ENCODE results near the gene NFATC1. TPM values are rescaled to one million over a fixed set of nuclear protein-coding genes. Genes with fewer than 3 reads are reported as not detected.

NFATC1 gene
- total and polyA plus RNA-seq, 2 experiments from 2014 or later, result 7.5 to 9.8 TPM

DNA sequence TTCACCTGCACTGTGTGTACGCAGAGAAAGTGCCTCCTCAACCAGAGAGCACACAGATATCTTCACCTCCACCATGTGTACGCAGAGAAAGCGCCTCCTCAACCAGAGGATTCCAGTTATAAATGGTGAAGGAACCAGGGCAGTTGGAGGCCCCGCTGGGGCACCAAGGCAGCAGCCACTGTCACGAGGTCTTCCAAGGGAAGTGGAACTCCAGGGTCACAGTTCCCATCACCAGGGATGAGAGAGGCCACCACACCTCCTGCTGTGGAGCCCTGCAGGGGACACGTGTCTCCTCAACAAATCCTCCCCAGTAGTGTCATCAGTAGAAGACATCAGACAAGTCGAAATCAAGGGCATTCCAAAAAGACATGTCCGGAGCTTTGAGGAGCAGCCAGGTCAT lies 28.2 kb upstream of the NFATC1 start:
- whole genome bisulfite sequencing, 2 experiments (ENCODE audit: low coverage in 1 of 2, low lambda C conversion rate in 2 of 2, missing lambda C conversion rate in 2 of 2), result 94 to 99% methylated on average over 7 to 8 of the region's 8 CpGs
- in situ Hi-C loops (cut with MboI), result no loop called here
- DNase-seq, result no peak

DNA sequence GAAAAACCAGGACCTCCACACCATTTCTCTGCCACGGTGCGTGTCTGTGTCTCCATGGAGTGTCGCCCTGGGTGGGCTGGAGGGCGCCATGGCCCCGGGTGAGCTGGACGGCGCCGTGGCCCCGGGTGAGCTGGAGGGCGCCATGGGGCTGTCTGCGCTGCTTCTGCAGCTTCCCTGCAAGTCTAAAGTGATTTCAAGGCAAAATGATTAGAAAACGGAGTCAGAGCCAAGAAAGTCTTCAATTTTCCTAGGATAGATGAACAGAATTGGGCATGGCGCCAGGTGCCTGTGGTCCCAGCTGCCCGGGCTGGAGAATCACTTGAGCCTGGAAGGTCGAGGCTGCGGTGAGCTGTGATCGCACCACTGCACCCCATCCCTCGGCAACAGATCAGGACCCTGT lies 27.7 kb upstream of the NFATC1 start:
- Histone ChIP-seq H4K20me1 (ENCODE audit: insufficient read depth) (no peaks in the 10 kb centered on the region), H3K9ac (no peak overlapping the region), H3K36me3 (ENCODE audit: low read depth) (no peaks in the 10 kb centered on the region), H3K27ac (no peak overlapping the region), H3K9me2 (ENCODE audit: insufficient read depth) (no peaks in the 10 kb centered on the region), H3K4me1 (ENCODE audit: insufficient read depth) (peaks cover 9% of the 10 kb centered on the region; the same call in 1 of the 2 replicates), H3K79me2 (ENCODE audit: insufficient read depth) (no peaks in the 10 kb centered on the region), H3K4me2 (ENCODE audit: unreplicated experiment) (no peak overlapping the region), H3K4me3 (no peak overlapping the region), H3F3A (ENCODE audit: insufficient read depth) (peaks cover 8% of the 10 kb centered on the region; the same call in 1 of the 2 replicates), H2AFZ (no peak overlapping the region), H3K9me3 (ENCODE audit: low read depth) (no peaks in the 10 kb centered on the region), H3K27me3 (replicated peaks; ENCODE audit: insufficient read depth) (no peaks in the 10 kb centered on the region)
- in situ Hi-C loops (cut with MboI), result no loop called here
- no peak for DNase-seq
- TF ChIP-seq EZH2phosphoT487 (IDR thresholded peaks at IDR 0.05; ENCODE audit: insufficient read depth, low read depth) (no peak), EZH2 (IDR thresholded peaks at IDR 0.05; ENCODE audit: insufficient read depth, poor library complexity, severe bottlenecking) (no peak)
- WGBS, 2 experiments (ENCODE audit: low coverage in 1 of 2, low lambda C conversion rate in 2 of 2, missing lambda C conversion rate in 2 of 2), result 95 to 97% methylated on average over 17 to 18 of the region's 18 CpGs

More for the DNA sequence above, 28.2 kb upstream of the NFATC1 start:
- H3K27me3 ChIP-seq (replicated peaks; ENCODE audit: insufficient read depth), result no peaks in the 10 kb centered on the region
- no peaks in the 10 kb centered on the region for H3K36me3 ChIP-seq (ENCODE audit: low read depth)
- no peak overlapping the region for H2AFZ ChIP-seq
- no peak overlapping the region for H3K4me2 ChIP-seq (ENCODE audit: unreplicated experiment)
- H3K9ac ChIP-seq, result no peak overlapping the region
- no peaks in the 10 kb centered on the region for H4K20me1 ChIP-seq (ENCODE audit: insufficient read depth)
- no peaks in the 10 kb centered on the region for H3K9me2 ChIP-seq (ENCODE audit: insufficient read depth)
- H3K4me3 ChIP-seq, result no peak overlapping the region
- peaks cover 9% of the 10 kb centered on the region; the same call in 1 of the 2 replicates for H3K4me1 ChIP-seq (ENCODE audit: insufficient read depth)
- H3F3A ChIP-seq (ENCODE audit: insufficient read depth), result peaks cover 8% of the 10 kb centered on the region; the same call in 1 of the 2 replicates
- no peaks in the 10 kb centered on the region for H3K9me3 ChIP-seq (ENCODE audit: low read depth)
- no peak for TF ChIP-seq EZH2 (IDR thresholded peaks at IDR 0.05; ENCODE audit: insufficient read depth, poor library complexity, severe bottlenecking)
- no peaks in the 10 kb centered on the region for H3K79me2 ChIP-seq (ENCODE audit: insufficient read depth)
- no peak overlapping the region for H3K27ac ChIP-seq

DNA sequence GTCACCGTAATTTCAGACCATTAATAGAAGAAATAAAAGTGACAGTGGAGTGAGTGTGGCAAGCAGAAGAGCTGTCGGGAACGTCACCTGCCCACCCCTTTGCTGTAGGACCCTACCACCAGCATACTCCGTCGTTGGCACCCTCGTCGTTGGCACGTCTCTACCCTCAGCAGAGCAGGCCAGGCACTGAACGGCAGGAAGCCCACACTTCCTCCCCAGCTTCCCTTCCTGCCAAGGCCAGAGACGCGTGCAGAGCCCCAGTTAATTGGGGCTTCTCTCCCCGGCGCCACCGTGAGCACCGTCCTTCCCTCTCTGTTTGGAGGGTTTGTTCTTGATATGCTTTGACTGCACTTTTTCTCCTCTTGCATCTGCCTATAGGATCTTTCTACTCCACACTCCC lies 27.0 kb upstream of the NFATC1 start:
- Histone ChIP-seq H2AFZ (no peak overlapping the region), H3K79me2 (ENCODE audit: insufficient read depth) (no peaks in the 10 kb centered on the region), H3K9ac (no peak overlapping the region), H3K9me3 (ENCODE audit: low read depth) (no peaks in the 10 kb centered on the region), H3K27ac (no peak overlapping the region), H3K27me3 (replicated peaks; ENCODE audit: insufficient read depth) (no peaks in the 10 kb centered on the region), H4K20me1 (ENCODE audit: insufficient read depth) (no peaks in the 10 kb centered on the region), H3K4me1 (ENCODE audit: insufficient read depth) (peaks cover 9% of the 10 kb centered on the region; the same call in 1 of the 2 replicates), H3K36me3 (ENCODE audit: low read depth) (no peaks in the 10 kb centered on the region), H3K4me2 (ENCODE audit: unreplicated experiment) (no peak overlapping the region), H3F3A (ENCODE audit: insufficient read depth) (peaks cover 8% of the 10 kb centered on the region; the same call in 1 of the 2 replicates), H3K4me3 (no peak overlapping the region), H3K9me2 (ENCODE audit: insufficient read depth) (no peaks in the 10 kb centered on the region)
- 97% methylated on average over 15 of the region's 15 CpGs for WGBS, 2 experiments (ENCODE audit: low coverage in 1 of 2, low lambda C conversion rate in 2 of 2, missing lambda C conversion rate in 2 of 2)
- no peak for DNase-seq
- in situ Hi-C loops (cut with MboI), result no loop called here
- TF ChIP-seq EZH2phosphoT487 (IDR thresholded peaks at IDR 0.05; ENCODE audit: insufficient read depth, low read depth) (no peak), EZH2 (IDR thresholded peaks at IDR 0.05; ENCODE audit: insufficient read depth, poor library complexity, severe bottlenecking) (no peak)

DNA sequence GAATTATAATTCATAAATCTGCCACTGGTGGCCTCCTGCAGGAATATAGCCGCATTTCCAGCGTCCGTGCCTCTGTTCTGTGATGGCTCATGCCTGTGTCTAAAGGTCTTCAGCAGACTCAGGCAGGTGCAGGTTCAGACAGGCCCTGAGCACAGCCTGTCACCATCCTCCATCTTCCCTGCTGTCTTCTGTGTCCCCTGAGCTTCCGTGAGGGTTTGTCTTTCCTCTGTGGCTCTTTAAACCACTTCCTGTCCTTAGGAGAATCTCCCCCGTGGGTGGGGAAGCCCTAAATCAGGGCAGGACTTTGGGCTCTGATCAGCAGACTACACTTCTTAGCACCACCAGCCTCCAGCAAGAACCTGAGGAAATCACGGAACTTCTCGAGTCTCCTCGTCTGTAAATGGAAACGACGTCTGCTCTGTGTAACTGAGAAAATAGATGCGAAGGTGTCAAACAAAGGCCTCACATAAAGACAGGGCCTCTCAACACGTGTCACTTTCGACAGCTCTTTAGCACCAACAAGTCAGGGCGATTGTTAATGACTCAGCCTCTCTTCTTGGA lies 24.1 kb upstream of the NFATC1 start:
- H3K36me3 ChIP-seq (ENCODE audit: low read depth), result no peaks in the 10 kb centered on the region
- H4K20me1 ChIP-seq (ENCODE audit: insufficient read depth), result no peaks in the 10 kb centered on the region
- WGBS, 2 experiments (ENCODE audit: low coverage in 1 of 2, low lambda C conversion rate in 2 of 2, missing lambda C conversion rate in 2 of 2), result 91 to 93% methylated on average over 14 of the region's 14 CpGs
- no peaks in the 10 kb centered on the region for H3K79me2 ChIP-seq (ENCODE audit: insufficient read depth)
- no peak overlapping the region for H2AFZ ChIP-seq
- no peak overlapping the region for H3K9ac ChIP-seq
- H3F3A ChIP-seq (ENCODE audit: insufficient read depth), result no peaks in the 10 kb centered on the region
- H3K27me3 ChIP-seq (replicated peaks; ENCODE audit: insufficient read depth), result no peaks in the 10 kb centered on the region
- DNase-seq, result no peak
- in situ Hi-C loops (cut with MboI), result no loop called here
- H3K4me1 ChIP-seq (ENCODE audit: insufficient read depth), result peaks cover under 1% of the 10 kb centered on the region; the same call in 1 of the 2 replicates
- TF ChIP-seq EZH2phosphoT487 (IDR thresholded peaks at IDR 0.05; ENCODE audit: insufficient read depth, low read depth) (no peak), EZH2 (IDR thresholded peaks at IDR 0.05; ENCODE audit: insufficient read depth, poor library complexity, severe bottlenecking) (no peak)
- no peak overlapping the region for H3K4me3 ChIP-seq
- no peak overlapping the region for H3K27ac ChIP-seq
- no peaks in the 10 kb centered on the region for H3K9me2 ChIP-seq (ENCODE audit: insufficient read depth)
- H3K4me2 ChIP-seq (ENCODE audit: unreplicated experiment), result no peak overlapping the region
- H3K9me3 ChIP-seq (ENCODE audit: low read depth), result no peaks in the 10 kb centered on the region
